Osteoblast (primary cell): ENCODE data around the gene AKAP12. TPM values are rescaled to one million over a fixed set of nuclear protein-coding genes. Genes with fewer than 3 reads are reported as not detected.

ENCODE experiments used
- DNase-seq: peaks from one replicate; pipeline ENCODE4 v3.0.0; 2011; ENCODE audit warnings: low spot score, mixed read lengths; ENCODE audit not compliant: insufficient read length; ENCODE audit errors: missing footprints
- H2AFZ ChIP-seq: 2 replicates; pipeline ENCODE4 v1.6.0; 2011; ENCODE audit warnings: mild to moderate bottlenecking, low read length
- H3K27ac ChIP-seq: 2 replicates; pipeline ENCODE4 v1.5.1; 2011; ENCODE audit warnings: mild to moderate bottlenecking, low read depth, low read length, moderate library complexity
- H3K27me3 ChIP-seq: 2 replicates; pipeline ENCODE4 v1.6.0; 2012; ENCODE audit warnings: mild to moderate bottlenecking, control low read depth, inconsistent platforms, low read length, moderate library complexity; ENCODE audit not compliant: insufficient read depth
- H3K36me3 ChIP-seq: 2 replicates; pipeline ENCODE4 v1.5.1; 2011; ENCODE audit warnings: mild to moderate bottlenecking, low read length, control low read depth, moderate library complexity; ENCODE audit not compliant: insufficient read depth
- H3K4me1 ChIP-seq: 2 replicates; pipeline ENCODE4 v1.5.1; 2011; ENCODE audit warnings: mild to moderate bottlenecking, low read length, control low read depth, moderate library complexity; ENCODE audit not compliant: insufficient read depth
- H3K4me2 ChIP-seq: 2 replicates; pipeline ENCODE4 v1.6.0; 2011; ENCODE audit warnings: mild to moderate bottlenecking, low read length; ENCODE audit not compliant: insufficient read depth
- H3K4me3 ChIP-seq: fragments of 200-600 bp; sonication (generic); 3 replicates; pipeline ENCODE4 v1.5.1; 2012; ENCODE audit warnings: mild to moderate bottlenecking, low read length, inconsistent platforms; ENCODE audit not compliant: insufficient read depth
- H3K79me2 ChIP-seq: 2 replicates; pipeline ENCODE4 v1.6.0; 2012; ENCODE audit warnings: mild to moderate bottlenecking, low read length, control low read depth, inconsistent platforms; ENCODE audit not compliant: insufficient read depth
- H3K9me3 ChIP-seq: 2 replicates; pipeline ENCODE4 v1.5.1; 2011; ENCODE audit warnings: low read depth, low read length, control low read depth
- H4K20me1 ChIP-seq: 2 replicates; pipeline ENCODE4 v1.6.0; 2012; ENCODE audit warnings: mild to moderate bottlenecking, low read length, control low read depth; ENCODE audit not compliant: insufficient read depth
- total RNA-seq: library from RNA; depleted of rRNA; stranded (reverse); fragments of >200 nt; gene quantifications from 2 replicates; pipeline ENCODE4 v1.2.3, GENCODE V29; 2012
- TF ChIP-seq, protein P1 (sequence below): IDR thresholded peaks from 2 replicates; pipeline ENCODE4 v1.5.1; 2011; ENCODE audit warnings: mild to moderate bottlenecking, low read depth, low read length, moderate library complexity; ENCODE audit errors: extremely low read depth

The AKAP12 gene
- total RNA-seq, 1 donor, result 67.3 TPM

GRCh38 chr6:151390851-151391470 lies 151.2 kb downstream of the AKAP12 start:
- peak overlapping the region; percentile 89 for H3K4me2 ChIP-seq
- no peaks in the 10 kb centered on the region for H3K9me3 ChIP-seq
- no peaks in the 10 kb centered on the region for H3K36me3 ChIP-seq
- H3K79me2 ChIP-seq, result peaks cover 75% of the 10 kb centered on the region
- peaks cover 44% of the 10 kb centered on the region for H3K4me1 ChIP-seq
- H2AFZ ChIP-seq, result no peak overlapping the region
- TF ChIP-seq, protein P1, sequence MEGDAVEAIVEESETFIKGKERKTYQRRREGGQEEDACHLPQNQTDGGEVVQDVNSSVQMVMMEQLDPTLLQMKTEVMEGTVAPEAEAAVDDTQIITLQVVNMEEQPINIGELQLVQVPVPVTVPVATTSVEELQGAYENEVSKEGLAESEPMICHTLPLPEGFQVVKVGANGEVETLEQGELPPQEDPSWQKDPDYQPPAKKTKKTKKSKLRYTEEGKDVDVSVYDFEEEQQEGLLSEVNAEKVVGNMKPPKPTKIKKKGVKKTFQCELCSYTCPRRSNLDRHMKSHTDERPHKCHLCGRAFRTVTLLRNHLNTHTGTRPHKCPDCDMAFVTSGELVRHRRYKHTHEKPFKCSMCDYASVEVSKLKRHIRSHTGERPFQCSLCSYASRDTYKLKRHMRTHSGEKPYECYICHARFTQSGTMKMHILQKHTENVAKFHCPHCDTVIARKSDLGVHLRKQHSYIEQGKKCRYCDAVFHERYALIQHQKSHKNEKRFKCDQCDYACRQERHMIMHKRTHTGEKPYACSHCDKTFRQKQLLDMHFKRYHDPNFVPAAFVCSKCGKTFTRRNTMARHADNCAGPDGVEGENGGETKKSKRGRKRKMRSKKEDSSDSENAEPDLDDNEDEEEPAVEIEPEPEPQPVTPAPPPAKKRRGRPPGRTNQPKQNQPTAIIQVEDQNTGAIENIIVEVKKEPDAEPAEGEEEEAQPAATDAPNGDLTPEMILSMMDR, result no peak
- H3K4me3 ChIP-seq, result peak overlapping the region; percentile 88
- H4K20me1 ChIP-seq, result peaks cover 38% of the 10 kb centered on the region
- DNase-seq, result peak; percentile 94
- H3K27ac ChIP-seq, result peak overlapping the region; percentile 64
- no peaks in the 10 kb centered on the region for H3K27me3 ChIP-seq

GRCh38 chr6:151391471-151392413 lies 152.0 kb downstream of the AKAP12 start, which contains the start of gene ZBTB2:
Gene ZBTB2 (minus strand): TSS chr6:151391559. CDS start chr6:151373637, 17,922 bp downstream.
- peak within 1 kb of the TSS; percentile 89 for H3K4me2 ChIP-seq
- H3K4me1 ChIP-seq, result peaks cover 44% of the 10 kb centered on the region
- H3K27ac ChIP-seq, result peak within 1 kb of the TSS; percentile 64
- H2AFZ ChIP-seq, result no peak within 1 kb of the TSS
- peak; percentile 91 for DNase-seq
- no peaks in the 10 kb centered on the region for H3K36me3 ChIP-seq
- H3K9me3 ChIP-seq, result no peaks in the 10 kb centered on the region
- TF ChIP-seq, protein P1, result no peak
- peaks cover 45% of the 10 kb centered on the region for H4K20me1 ChIP-seq
- H3K27me3 ChIP-seq, result no peaks in the 10 kb centered on the region
- H3K79me2 ChIP-seq, result peaks cover 76% of the 10 kb centered on the region
- peak within 1 kb of the TSS; percentile 88 for H3K4me3 ChIP-seq

GRCh38 chr6:151392427-151392826 lies 152.7 kb downstream of the AKAP12 start:
- H3K36me3 ChIP-seq, result no peaks in the 10 kb centered on the region
- H3K4me2 ChIP-seq, result peak overlapping the region; percentile 89
- H3K9me3 ChIP-seq, result no peaks in the 10 kb centered on the region
- H3K79me2 ChIP-seq, result peaks cover 76% of the 10 kb centered on the region
- H3K4me1 ChIP-seq, result peaks cover 38% of the 10 kb centered on the region
- no peaks in the 10 kb centered on the region for H3K27me3 ChIP-seq
- peak overlapping the region; percentile 34 for H3K27ac ChIP-seq
- no peak overlapping the region for H2AFZ ChIP-seq
- DNase-seq, result no peak
- TF ChIP-seq, protein P1, result no peak
- H3K4me3 ChIP-seq, result peak overlapping the region; percentile 88
- peaks cover 52% of the 10 kb centered on the region for H4K20me1 ChIP-seq

DNA sequence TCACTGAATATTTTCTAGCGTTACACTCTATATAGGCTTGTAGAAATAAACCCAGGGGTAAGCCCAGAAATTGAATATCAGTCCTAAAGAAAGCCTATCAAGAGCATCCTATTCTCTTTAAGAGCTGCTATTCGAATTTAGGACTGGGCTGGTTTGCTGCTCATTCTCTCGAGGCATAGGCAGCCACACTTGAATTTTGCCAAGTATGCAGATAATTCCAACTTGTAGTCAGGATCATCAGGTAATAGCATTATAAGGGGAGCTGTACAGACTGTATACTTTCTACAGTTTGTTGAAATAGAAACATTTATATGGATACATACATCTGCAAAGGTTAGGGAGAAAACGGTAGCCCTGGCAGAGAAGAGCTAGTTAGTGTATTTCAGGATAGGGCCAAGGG lies 153.6 kb downstream of the AKAP12 start:
- H3K9me3 ChIP-seq, result no peaks in the 10 kb centered on the region
- peak overlapping the region; percentile 88 for H3K4me3 ChIP-seq
- no peak for DNase-seq
- peaks cover 6% of the 10 kb centered on the region for H3K36me3 ChIP-seq
- peaks cover 29% of the 10 kb centered on the region for H3K4me1 ChIP-seq
- TF ChIP-seq, protein P1, result no peak
- peak overlapping the region; percentile 34 for H3K27ac ChIP-seq
- no peak overlapping the region for H2AFZ ChIP-seq
- H3K79me2 ChIP-seq, result peaks cover 79% of the 10 kb centered on the region
- peaks cover 62% of the 10 kb centered on the region for H4K20me1 ChIP-seq
- H3K27me3 ChIP-seq, result no peaks in the 10 kb centered on the region
- peak overlapping the region; percentile 89 for H3K4me2 ChIP-seq
